ENCODE measurements around the gene POLR1E. TPM values are rescaled to one million over a fixed set of nuclear protein-coding genes. Genes with fewer than 3 reads are reported as not detected.
"Not testable (repeated sequence)": the region's sequence is repeated elsewhere in the genome, so short reads cannot be mapped to it uniquely, and the experiment has no call there.

POLR1E gene
- total RNA-seq, 1 donor from 2014 or later, result 23.2 TPM

- H3K4me3 ChIP-seq (ENCODE audit: low read depth, low read length), result no peak overlapping the region
- no peak for DNase-seq (ENCODE audit: low read depth)
- TF ChIP-seq, protein P1, sequence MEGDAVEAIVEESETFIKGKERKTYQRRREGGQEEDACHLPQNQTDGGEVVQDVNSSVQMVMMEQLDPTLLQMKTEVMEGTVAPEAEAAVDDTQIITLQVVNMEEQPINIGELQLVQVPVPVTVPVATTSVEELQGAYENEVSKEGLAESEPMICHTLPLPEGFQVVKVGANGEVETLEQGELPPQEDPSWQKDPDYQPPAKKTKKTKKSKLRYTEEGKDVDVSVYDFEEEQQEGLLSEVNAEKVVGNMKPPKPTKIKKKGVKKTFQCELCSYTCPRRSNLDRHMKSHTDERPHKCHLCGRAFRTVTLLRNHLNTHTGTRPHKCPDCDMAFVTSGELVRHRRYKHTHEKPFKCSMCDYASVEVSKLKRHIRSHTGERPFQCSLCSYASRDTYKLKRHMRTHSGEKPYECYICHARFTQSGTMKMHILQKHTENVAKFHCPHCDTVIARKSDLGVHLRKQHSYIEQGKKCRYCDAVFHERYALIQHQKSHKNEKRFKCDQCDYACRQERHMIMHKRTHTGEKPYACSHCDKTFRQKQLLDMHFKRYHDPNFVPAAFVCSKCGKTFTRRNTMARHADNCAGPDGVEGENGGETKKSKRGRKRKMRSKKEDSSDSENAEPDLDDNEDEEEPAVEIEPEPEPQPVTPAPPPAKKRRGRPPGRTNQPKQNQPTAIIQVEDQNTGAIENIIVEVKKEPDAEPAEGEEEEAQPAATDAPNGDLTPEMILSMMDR (conservative IDR thresholded peaks at IDR 0.05; ENCODE audit: low read depth, low read length), result no peak
These were observed 18.9 kb downstream of the POLR1E start for GRCh38 chr9:37504605-37505004.

DNA sequence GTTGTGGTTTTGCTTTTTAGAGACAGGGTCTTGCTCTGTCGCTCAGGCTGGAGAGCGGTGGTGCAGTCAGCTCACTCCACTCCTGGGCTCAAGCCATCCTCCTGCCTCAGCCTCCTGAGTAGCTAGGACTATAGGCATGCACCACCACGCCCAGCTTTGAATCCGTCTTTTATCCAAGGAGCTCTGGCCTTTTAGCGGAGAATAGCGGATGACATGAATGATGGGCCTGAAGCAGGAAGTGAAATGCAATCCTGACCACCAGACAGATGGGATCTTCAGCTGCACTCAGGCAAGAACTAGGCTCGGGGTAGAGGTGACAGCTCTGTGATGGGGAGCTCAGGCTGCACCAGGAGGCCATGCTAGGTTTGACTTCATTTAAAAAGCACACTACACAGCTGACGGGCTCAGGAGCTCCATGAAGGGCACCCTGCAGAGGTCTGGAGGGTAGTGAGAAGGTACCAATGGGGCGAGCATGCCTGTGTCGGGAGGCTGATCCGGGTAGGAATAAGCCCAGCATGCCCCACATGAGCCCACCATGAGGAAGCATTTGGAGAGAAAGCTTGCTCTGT lies 21.9 kb downstream of the POLR1E start:
- TF ChIP-seq, protein P1 (conservative IDR thresholded peaks at IDR 0.05; ENCODE audit: low read depth, low read length), result no peak
- no peak for DNase-seq (ENCODE audit: low read depth)
- H3K4me3 ChIP-seq (ENCODE audit: low read depth, low read length), result no peak overlapping the region

DNA sequence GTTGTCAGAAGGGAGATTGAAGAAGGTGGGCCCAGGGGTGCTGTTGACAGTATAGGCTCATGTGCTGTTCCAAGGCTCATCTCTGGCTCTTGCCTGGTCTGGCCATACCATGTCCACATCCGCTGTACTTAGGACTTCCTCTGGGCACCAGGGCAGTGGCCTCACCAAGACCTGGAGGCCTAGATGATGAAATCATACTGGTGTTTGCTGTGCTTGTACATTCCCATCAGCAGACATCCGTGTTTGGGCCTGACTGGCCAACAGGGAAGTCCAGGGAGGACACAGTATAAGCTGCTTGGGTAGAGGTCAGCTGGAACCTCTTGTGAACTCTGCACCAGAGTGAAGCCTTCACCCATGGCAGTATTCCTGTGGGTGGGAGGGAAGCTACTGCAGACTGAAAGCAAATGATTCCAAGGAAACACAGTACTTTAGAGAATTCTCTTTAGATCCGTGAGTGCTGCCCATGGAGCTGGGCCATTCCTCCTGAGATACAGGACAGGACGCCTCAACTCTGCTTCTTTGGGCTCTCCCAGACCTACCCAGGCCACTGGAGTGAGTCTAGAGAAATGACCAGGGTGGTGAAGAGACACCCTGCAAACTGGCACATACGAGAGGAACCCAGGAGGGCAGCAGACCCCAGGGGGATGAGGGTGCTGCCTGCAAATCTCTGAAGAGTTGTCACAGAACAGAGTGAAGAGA lies 22.5 kb downstream of the POLR1E start:
- H3K4me3 ChIP-seq (ENCODE audit: low read depth, low read length), result no peak overlapping the region
- TF ChIP-seq, protein P1 (conservative IDR thresholded peaks at IDR 0.05; ENCODE audit: low read depth, low read length), result no peak
- no peak for DNase-seq (ENCODE audit: low read depth)

GRCh38 chr9:37508834-37509206 lies 23.1 kb downstream of the POLR1E start:
- TF ChIP-seq, protein P1 (conservative IDR thresholded peaks at IDR 0.05; ENCODE audit: low read depth, low read length), result peak; percentile 38
- H3K4me3 ChIP-seq (ENCODE audit: low read depth, low read length), result no peak overlapping the region
- no peak for DNase-seq (ENCODE audit: low read depth)

- H3K4me3 ChIP-seq (ENCODE audit: low read depth, low read length), result no peak overlapping the region
- DNase-seq (ENCODE audit: low read depth), result no peak
- TF ChIP-seq, protein P1 (conservative IDR thresholded peaks at IDR 0.05; ENCODE audit: low read depth, low read length), result no peak
These were observed 23.8 kb downstream of the POLR1E start for GRCh38 chr9:37509536-37509935.

DNA sequence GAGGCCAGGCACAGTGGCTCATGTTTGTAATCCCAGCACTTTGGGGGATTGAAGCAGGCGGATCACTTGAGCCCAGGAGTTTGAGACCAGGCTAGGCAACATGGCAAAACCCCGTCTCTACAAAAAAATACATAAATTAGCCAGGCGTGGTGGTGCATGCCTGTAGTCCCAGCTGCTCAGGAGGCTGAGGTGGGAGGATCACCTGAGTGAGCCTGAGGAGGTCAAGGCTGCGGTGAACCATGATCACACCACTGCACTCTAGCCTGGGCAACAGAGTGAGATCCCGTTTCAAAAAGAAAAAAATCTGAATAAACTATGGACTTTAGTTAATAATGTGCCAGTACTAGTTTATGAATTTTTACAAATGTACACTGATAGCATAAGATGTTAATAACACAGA lies 24.3 kb downstream of the POLR1E start:
- H3K4me3 ChIP-seq (ENCODE audit: low read depth, low read length); DNase-seq (ENCODE audit: low read depth): not testable (repeated sequence)

GRCh38 chr9:37511016-37512010 lies 25.6 kb downstream of the POLR1E start:
- DNase-seq (ENCODE audit: low read depth), result no peak
- TF ChIP-seq, protein P1 (conservative IDR thresholded peaks at IDR 0.05; ENCODE audit: low read depth, low read length), result peak; percentile 30
- H3K4me3 ChIP-seq (ENCODE audit: low read depth, low read length), result no peak overlapping the region

Data from epithelial cell of proximal tubule (primary cell).